OCI-LY1 (cell line): ENCODE results near the gene NREP.

ENCODE experiments used
- H2AFZ ChIP-seq: fragments of 200-600 bp; sonication (generic), shearing (Covaris generic); 2 replicates; pipeline ENCODE4 v1.6.0; 2014; ENCODE audit warnings: antibody characterized with exemption, mild to moderate bottlenecking, low read length
- H3F3A ChIP-seq: fragments of 200-600 bp; sonication (generic), shearing (Covaris generic); 2 replicates; pipeline ENCODE4 v1.6.0; 2014; ENCODE audit warnings: mild to moderate bottlenecking, antibody characterized with exemption, low read length, moderate library complexity; ENCODE audit not compliant: insufficient read depth
- H3K27ac ChIP-seq: fragments of 200-600 bp; sonication (generic); 2 replicates; pipeline ENCODE4 v1.5.1; 2014; ENCODE audit warnings: low read length, mixed run types, mild to moderate bottlenecking, low read depth; ENCODE audit not compliant: poor library complexity, severe bottlenecking
- H3K27me3 ChIP-seq: fragments of 200-600 bp; sonication (generic); 2 replicates; pipeline ENCODE4 v1.6.0; 2014; ENCODE audit warnings: antibody characterized with exemption, mild to moderate bottlenecking, low read length, moderate library complexity; ENCODE audit not compliant: insufficient read depth
- H3K36me3 ChIP-seq: fragments of 200-600 bp; sonication (generic); 2 replicates; pipeline ENCODE4 v1.6.1; 2014; ENCODE audit warnings: mild to moderate bottlenecking, antibody characterized with exemption, low read length, moderate library complexity, mixed read lengths; ENCODE audit not compliant: insufficient read depth
- H3K4me1 ChIP-seq: fragments of 200-600 bp; sonication (generic); 2 replicates; pipeline ENCODE4 v1.5.1; 2014; ENCODE audit warnings: mild to moderate bottlenecking, low read length, moderate library complexity; ENCODE audit not compliant: insufficient read depth, severe bottlenecking
- H3K4me2 ChIP-seq: fragments of 200-600 bp; sonication (generic), shearing (Covaris generic); 2 replicates; pipeline ENCODE4 v1.6.1; 2014; ENCODE audit warnings: low read length
- H3K4me3 ChIP-seq: fragments of 200-600 bp; sonication (generic); 2 replicates; pipeline ENCODE4 v1.5.1; 2014; ENCODE audit warnings: low read length, low read depth, mild to moderate bottlenecking, mixed read lengths; ENCODE audit not compliant: poor library complexity, severe bottlenecking
- H3K79me2 ChIP-seq: fragments of 200-600 bp; shearing (Covaris generic); 2 replicates; pipeline ENCODE4 v1.6.1; 2016; ENCODE audit warnings: mixed run types, low read length, mixed read lengths; ENCODE audit not compliant: insufficient read depth
- H3K9ac ChIP-seq: fragments of 200-600 bp; sonication (generic), shearing (Covaris generic); 2 replicates; pipeline ENCODE4 v1.6.1; 2014; ENCODE audit warnings: mild to moderate bottlenecking, low read length, mixed read lengths
- H3K9me2 ChIP-seq: fragments of 200-600 bp; sonication (generic), shearing (Covaris generic); 2 replicates; pipeline ENCODE4 v1.6.1; 2014; ENCODE audit warnings: low read depth, mild to moderate bottlenecking, low read length, mixed read lengths
- H3K9me3 ChIP-seq: fragments of 200-600 bp; shearing (Covaris generic); 2 replicates; pipeline ENCODE4 v1.6.1; 2014; ENCODE audit warnings: low read length, mixed read lengths
- H4K20me1 ChIP-seq: fragments of 200-600 bp; sonication (generic), shearing (Covaris generic); 2 replicates; pipeline ENCODE4 v1.6.0; 2016; ENCODE audit warnings: mild to moderate bottlenecking, low read length; ENCODE audit not compliant: insufficient read depth
- EZH2 ChIP-seq: fragments of 200-600 bp; sonication (generic), shearing (Covaris generic); IDR thresholded peaks from 2 replicates; pipeline ENCODE4 v1.8.0; 2017; ENCODE audit warnings: borderline replicate concordance, mixed run types, mild to moderate bottlenecking, antibody characterized with exemption, low read length, moderate library complexity, mixed read lengths
- TF ChIP-seq, protein P1 (sequence below): fragments of 200-600 bp; sonication (generic), shearing (Covaris generic); IDR thresholded peaks from 2 replicates; pipeline ENCODE4 v1.5.1; 2017; ENCODE audit warnings: mild to moderate bottlenecking, antibody characterized with exemption, low read length, moderate library complexity, mixed read lengths

Gene NREP

DNA sequence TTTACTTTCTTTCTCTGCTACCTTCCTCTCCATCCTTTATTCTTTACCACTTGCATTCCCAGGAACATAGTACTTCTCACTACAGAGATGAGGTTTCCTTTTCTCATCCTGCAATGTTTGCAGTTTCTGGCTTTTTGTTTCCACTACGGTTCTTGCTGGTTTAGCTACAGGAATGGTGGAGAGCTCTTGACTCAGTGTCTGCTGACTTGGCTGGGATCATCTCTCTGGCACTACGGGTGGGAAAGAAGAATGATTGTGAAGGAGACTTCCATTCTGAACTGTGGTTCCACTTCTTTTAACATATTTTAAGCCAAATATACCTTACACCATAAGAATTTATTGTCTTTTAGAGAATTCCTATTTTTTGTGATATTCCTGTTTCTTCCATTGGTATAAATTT, 65.1 kb downstream of the NREP start:
- TF ChIP-seq EZH2: no peak
- TF ChIP-seq, protein P1, sequence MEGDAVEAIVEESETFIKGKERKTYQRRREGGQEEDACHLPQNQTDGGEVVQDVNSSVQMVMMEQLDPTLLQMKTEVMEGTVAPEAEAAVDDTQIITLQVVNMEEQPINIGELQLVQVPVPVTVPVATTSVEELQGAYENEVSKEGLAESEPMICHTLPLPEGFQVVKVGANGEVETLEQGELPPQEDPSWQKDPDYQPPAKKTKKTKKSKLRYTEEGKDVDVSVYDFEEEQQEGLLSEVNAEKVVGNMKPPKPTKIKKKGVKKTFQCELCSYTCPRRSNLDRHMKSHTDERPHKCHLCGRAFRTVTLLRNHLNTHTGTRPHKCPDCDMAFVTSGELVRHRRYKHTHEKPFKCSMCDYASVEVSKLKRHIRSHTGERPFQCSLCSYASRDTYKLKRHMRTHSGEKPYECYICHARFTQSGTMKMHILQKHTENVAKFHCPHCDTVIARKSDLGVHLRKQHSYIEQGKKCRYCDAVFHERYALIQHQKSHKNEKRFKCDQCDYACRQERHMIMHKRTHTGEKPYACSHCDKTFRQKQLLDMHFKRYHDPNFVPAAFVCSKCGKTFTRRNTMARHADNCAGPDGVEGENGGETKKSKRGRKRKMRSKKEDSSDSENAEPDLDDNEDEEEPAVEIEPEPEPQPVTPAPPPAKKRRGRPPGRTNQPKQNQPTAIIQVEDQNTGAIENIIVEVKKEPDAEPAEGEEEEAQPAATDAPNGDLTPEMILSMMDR: no peak
- H3K27me3 ChIP-seq: no peaks in the 10 kb centered on the region

DNA sequence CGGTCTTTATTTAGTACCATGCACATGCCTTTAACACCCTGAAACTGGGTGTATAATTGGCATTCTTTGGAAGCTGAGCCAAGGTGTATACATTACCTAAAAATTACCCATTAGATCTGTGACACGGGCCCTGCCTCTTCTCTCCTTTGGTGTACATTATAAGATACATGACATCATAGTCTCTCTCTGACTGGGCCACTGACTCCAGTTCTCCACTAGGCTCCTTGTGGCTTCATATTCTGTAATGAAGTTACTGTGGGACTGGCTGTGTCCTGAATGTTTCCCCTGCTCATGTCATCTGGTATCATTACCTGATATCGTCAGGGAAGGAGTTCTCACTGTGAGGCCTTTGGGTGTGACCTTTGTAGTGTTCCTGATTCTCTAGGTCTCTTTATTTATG, 65.5 kb downstream of the NREP start:
- no peaks in the 10 kb centered on the region for H3F3A ChIP-seq
- peaks cover under 1% of the 10 kb centered on the region for H3K4me1 ChIP-seq
- no peaks in the 10 kb centered on the region for H3K79me2 ChIP-seq
- H3K9ac ChIP-seq: no peak overlapping the region
- H3K9me3 ChIP-seq: peaks cover 3% of the 10 kb centered on the region; the same call in 1 of the 2 replicates
- no peaks in the 10 kb centered on the region for H4K20me1 ChIP-seq
- H3K27ac ChIP-seq: no peak overlapping the region
- H3K9me2 ChIP-seq: no peaks in the 10 kb centered on the region
- no peaks in the 10 kb centered on the region for H3K27me3 ChIP-seq
- no peak overlapping the region for H3K4me2 ChIP-seq
- TF ChIP-seq, protein P1: no peak
- no peaks in the 10 kb centered on the region for H3K36me3 ChIP-seq
- no peak overlapping the region for H2AFZ ChIP-seq
- H3K4me3 ChIP-seq: no peak overlapping the region

More for the DNA sequence above, 65.1 kb downstream of the NREP start:
- no peaks in the 10 kb centered on the region for H3K36me3 ChIP-seq
- H3K9ac ChIP-seq: no peak overlapping the region
- H3K9me3 ChIP-seq: peaks cover 1% of the 10 kb centered on the region; the same call in 1 of the 2 replicates
- no peaks in the 10 kb centered on the region for H3K9me2 ChIP-seq
- H2AFZ ChIP-seq: no peak overlapping the region
- H4K20me1 ChIP-seq: no peaks in the 10 kb centered on the region
- H3K27ac ChIP-seq: no peak overlapping the region
- H3K4me3 ChIP-seq: no peak overlapping the region
- H3K4me2 ChIP-seq: no peak overlapping the region
- no peaks in the 10 kb centered on the region for H3F3A ChIP-seq
- peaks cover 5% of the 10 kb centered on the region for H3K4me1 ChIP-seq
- no peaks in the 10 kb centered on the region for H3K79me2 ChIP-seq

DNA sequence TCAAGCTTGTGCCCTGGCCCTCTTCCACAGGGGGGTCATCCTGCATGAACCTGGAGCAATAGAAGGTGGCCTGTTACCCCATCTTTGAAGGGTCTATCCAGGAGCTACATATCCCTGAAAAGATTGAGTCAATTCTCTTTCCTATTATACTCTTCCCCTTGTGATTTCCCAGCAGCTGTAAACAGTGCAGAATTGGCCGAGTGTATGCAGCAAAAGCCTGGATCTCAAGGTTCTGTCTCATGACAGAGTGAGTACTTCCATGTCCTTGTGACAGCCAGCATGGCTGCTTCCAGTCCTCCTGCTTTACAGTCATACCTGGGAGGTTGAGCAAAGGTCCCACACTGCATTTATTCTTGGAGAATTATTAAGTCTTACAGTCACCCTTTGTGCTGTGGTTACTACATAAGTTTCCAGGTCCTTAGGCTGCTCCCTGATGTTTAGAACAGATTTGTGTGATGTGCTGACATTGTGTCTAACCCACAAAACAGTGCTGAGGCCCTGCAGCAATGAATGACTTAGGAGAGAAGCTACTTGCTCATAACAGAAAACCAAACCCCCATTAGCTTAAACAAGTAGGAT, 67.5 kb downstream of the NREP start:
- no peaks in the 10 kb centered on the region for H3K36me3 ChIP-seq
- TF ChIP-seq, protein P1: no peak
- no peak for TF ChIP-seq EZH2
- H3K27ac ChIP-seq: no peak overlapping the region
- no peaks in the 10 kb centered on the region for H4K20me1 ChIP-seq
- no peaks in the 10 kb centered on the region for H3K27me3 ChIP-seq
- no peaks in the 10 kb centered on the region for H3F3A ChIP-seq
- H3K9ac ChIP-seq: no peak overlapping the region
- no peaks in the 10 kb centered on the region for H3K4me1 ChIP-seq
- peaks cover 3% of the 10 kb centered on the region; the same call in 1 of the 2 replicates for H3K9me3 ChIP-seq
- H3K9me2 ChIP-seq: no peaks in the 10 kb centered on the region
- H3K4me2 ChIP-seq: no peak overlapping the region
- no peak overlapping the region for H2AFZ ChIP-seq
- no peak overlapping the region for H3K4me3 ChIP-seq
- no peaks in the 10 kb centered on the region for H3K79me2 ChIP-seq
